Lower leg skin (tissue), 3 donors: ENCODE data around the gene CLCN1.

Source experiments
- POLR2A ChIP-seq, 2 donors: fragments of 450-650 bp; IDR thresholded peaks; one replicate each; pipeline ENCODE4 v1.6.1; 2016 to 2017; ENCODE audit warnings: antibody characterized with exemption in 2 of 2, mild to moderate bottlenecking in 1 of 2, moderate library complexity in 1 of 2
- TF ChIP-seq, protein P1 (sequence below), 3 donors: fragments of 450-650 bp; IDR thresholded peaks; one replicate each; pipeline ENCODE4 v1.5.1; 2016; ENCODE audit warnings: antibody characterized with exemption in 3 of 3, mild to moderate bottlenecking in 3 of 3, moderate library complexity in 2 of 3

DNA sequence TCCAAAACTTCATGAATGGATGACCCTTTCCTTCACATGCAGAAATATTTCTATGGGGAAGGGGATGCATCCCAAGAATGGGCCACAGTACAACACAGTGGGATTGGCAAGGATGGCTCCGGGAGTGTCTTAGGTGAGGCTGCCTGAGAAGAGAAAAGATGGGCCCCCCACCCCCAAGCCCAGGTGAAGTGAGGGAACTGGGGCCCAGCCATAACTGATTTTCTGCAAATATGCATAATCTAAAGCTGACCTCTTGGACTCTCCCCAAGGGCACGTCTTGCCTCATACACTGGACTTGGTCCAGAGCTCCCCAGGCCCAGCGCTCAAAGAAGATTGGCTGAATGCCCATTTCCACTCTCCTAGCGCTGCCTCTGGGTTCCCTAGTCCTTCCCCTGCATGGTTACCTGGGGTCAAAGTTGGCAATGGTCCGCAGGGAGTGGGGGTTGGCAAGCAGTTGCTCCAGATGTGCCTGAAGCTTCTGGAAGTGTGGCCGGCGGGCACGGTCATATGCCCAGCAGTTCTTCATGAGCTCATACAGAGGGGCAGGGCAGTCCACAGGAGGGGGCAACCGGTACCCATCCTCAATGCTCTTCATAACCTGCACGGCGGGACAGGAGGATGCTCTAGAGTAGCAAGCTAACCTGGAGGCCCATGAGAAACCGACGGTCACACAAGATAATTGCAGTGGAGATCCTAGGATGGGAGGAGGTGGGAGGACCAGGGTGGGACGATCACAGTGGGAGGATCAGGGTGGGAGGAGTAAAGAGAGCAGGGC lies 77.5 kb downstream of the CLCN1 start:
- TF ChIP-seq, protein P1, sequence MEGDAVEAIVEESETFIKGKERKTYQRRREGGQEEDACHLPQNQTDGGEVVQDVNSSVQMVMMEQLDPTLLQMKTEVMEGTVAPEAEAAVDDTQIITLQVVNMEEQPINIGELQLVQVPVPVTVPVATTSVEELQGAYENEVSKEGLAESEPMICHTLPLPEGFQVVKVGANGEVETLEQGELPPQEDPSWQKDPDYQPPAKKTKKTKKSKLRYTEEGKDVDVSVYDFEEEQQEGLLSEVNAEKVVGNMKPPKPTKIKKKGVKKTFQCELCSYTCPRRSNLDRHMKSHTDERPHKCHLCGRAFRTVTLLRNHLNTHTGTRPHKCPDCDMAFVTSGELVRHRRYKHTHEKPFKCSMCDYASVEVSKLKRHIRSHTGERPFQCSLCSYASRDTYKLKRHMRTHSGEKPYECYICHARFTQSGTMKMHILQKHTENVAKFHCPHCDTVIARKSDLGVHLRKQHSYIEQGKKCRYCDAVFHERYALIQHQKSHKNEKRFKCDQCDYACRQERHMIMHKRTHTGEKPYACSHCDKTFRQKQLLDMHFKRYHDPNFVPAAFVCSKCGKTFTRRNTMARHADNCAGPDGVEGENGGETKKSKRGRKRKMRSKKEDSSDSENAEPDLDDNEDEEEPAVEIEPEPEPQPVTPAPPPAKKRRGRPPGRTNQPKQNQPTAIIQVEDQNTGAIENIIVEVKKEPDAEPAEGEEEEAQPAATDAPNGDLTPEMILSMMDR (IDR thresholded peaks at IDR 0.05): no peak
- TF ChIP-seq POLR2A (IDR thresholded peaks at IDR 0.05): no peak
